Calu3 (cell line): ENCODE results near the gene NOXA1. TPM values are rescaled to one million over a fixed set of nuclear protein-coding genes. Genes with fewer than 3 reads are reported as not detected.
A peak's percentile ranks its signal among the peaks of the same experiment; 100 is the strongest.

Experiments used
- Bru-seq: library from RNA; stranded (reverse); fragments of 400-500 nt; gene quantifications from one replicate; lab custom pipeline; 2021; lab: Mats Ljungman, UMichigan
- BruChase-seq, 2 experiments: library from RNA; stranded (reverse); fragments of 400-500 nt; gene quantifications; one replicate each; lab custom pipeline; 2021; lab: Mats Ljungman, UMichigan
- BruUV-seq: library from RNA; stranded (reverse); fragments of 400-500 nt; replicated peaks from 2 replicates; lab custom pipeline; 2021; lab: Mats Ljungman, UMichigan
- CTCF ChIA-PET: fragments of 300-600 bp; sonication (Branson Sonifier 250); formaldehyde crosslinking; loops from one replicate; lab custom pipeline; 2022; ENCODE audit warnings: antibody characterized with exemption; lab: Charles Lee
- DNase-seq: peaks from one replicate; pipeline ENCODE4 v3.0.0; 2022
- H3K27ac Mint-ChIP-seq: one replicate; pipeline ENCODE4 v1.8.0; 2022; ENCODE audit warnings: mixed read lengths; ENCODE audit not compliant: unreplicated experiment
- H3K27me3 Mint-ChIP-seq: one replicate; pipeline ENCODE4 v1.8.0; 2022; ENCODE audit warnings: mixed read lengths; ENCODE audit not compliant: unreplicated experiment
- H3K36me3 Mint-ChIP-seq: one replicate; pipeline ENCODE4 v1.8.0; 2022; ENCODE audit warnings: mild to moderate bottlenecking, moderate library complexity, mixed read lengths; ENCODE audit not compliant: insufficient read depth, unreplicated experiment
- H3K4me1 Mint-ChIP-seq: one replicate; pipeline ENCODE4 v1.8.0; 2022; ENCODE audit warnings: mild to moderate bottlenecking, low read depth, mixed read lengths; ENCODE audit not compliant: unreplicated experiment
- H3K4me3 Mint-ChIP-seq: one replicate; pipeline ENCODE4 v1.8.0; 2022; ENCODE audit warnings: mild to moderate bottlenecking, low read depth, moderate library complexity, mixed read lengths; ENCODE audit not compliant: unreplicated experiment
- H3K9me3 Mint-ChIP-seq: one replicate; pipeline ENCODE4 v1.8.0; 2022; ENCODE audit warnings: low read depth, mixed read lengths; ENCODE audit not compliant: unreplicated experiment
- intact Hi-C: fragments of 100-400 bp; cut with micrococcal nuclease; formaldehyde crosslinking; loops from one replicate; pipeline ENCODE4 v1.10.0; 2022; ENCODE audit not compliant: unreplicated experiment
- long read RNA-seq: library from polyadenylated mRNA; stranded (forward); transcript quantifications from one replicate; pipeline ENCODE4 v2.0.0, GENCODE V29; 2022
- total RNA-seq: library from RNA; stranded (reverse); gene quantifications from 2 replicates; pipeline ENCODE4 v1.2.3, GENCODE V29; 2022
- TF ChIP-seq, protein P1 (sequence below): fragments of 200-600 bp; IDR thresholded peaks from one replicate; pipeline ENCODE4 v1.8.0; 2022; ENCODE audit warnings: antibody characterized with exemption; ENCODE audit not compliant: unreplicated experiment

Gene NOXA1, protein sequence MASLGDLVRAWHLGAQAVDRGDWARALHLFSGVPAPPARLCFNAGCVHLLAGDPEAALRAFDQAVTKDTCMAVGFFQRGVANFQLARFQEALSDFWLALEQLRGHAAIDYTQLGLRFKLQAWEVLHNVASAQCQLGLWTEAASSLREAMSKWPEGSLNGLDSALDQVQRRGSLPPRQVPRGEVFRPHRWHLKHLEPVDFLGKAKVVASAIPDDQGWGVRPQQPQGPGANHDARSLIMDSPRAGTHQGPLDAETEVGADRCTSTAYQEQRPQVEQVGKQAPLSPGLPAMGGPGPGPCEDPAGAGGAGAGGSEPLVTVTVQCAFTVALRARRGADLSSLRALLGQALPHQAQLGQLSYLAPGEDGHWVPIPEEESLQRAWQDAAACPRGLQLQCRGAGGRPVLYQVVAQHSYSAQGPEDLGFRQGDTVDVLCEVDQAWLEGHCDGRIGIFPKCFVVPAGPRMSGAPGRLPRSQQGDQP
- total RNA-seq: 12.0 and 12.3 TPM in 2 replicates
- Bru-seq, nascent RNA: percentile 59 among the genes with signal in this experiment
- percentile 61 among the genes with signal in this experiment for BruChase-seq, experiment 1, labeled RNA remaining after a 6-hour chase
- BruChase-seq, experiment 2, labeled RNA remaining after a 2-hour chase: percentile 65 among the genes with signal in this experiment
- long read RNA-seq, partial matches to known transcripts: 10 of 31 reads
- long read RNA-seq, other reads (novel, unspliced or antisense): 21 of 31 reads

DNA sequence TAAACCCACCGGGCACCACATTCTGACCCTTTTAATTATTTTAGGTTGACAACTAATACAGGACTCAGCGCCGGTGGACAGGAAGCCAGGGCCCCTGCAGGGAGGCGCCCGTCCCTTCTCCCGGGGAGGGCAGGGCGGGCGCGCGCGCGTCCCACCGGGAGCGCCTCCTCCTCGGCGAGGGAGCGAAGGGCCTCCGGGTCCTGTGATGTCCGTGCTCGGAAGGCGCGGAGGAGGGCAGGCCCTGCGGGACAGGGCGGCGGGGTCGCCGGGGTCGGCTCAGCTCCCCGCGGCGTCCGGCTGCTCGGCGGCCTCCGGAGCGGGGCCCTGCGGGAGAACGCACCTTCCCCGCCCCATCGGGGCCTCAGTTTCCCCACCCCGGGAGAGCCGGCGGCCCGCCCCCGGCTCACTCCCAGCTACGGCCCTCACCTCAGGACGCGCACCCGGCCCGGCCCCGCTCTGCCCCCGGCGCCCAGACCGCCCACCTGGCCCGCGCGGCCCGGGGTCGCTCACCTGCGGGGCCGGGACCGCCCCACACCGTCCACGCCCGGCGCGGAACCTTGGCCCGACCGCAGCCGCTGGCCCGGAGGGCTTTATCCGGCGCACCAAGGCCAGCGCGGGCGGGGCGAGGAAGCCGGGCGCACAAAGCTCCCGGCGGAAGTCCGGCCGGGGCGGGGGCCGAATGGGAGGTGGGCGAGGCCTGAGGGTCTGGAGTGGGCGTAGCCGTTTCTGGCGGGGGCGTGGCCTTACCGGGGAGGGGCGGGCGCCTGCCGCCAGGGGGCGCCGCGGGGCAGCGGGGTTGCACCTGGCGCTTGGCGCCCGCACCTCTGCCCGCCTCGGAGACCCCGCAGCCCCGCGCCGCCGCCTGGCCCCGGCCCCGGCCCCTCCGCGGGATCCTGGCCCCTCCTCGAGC is at the start of gene NOXA1, which contains the start of gene EXD3:
NOXA1 (plus strand) TSS at position 790 of the 910 bp plus-strand sequence. CDS start 137 bp downstream, outside the sequence.
EXD3 (minus strand) TSS at position 559 of the 910 bp plus-strand sequence. CDS start 27,805 bp downstream, outside the sequence.
- Mint-ChIP-seq H3K9me3 (no peaks in the 10 kb centered on the region), H3K4me1 (peaks cover 8% of the 10 kb centered on the region), H3K36me3 (peaks cover 24% of the 10 kb centered on the region), H3K4me3 (peak within 1 kb of the TSS; percentile 69), H3K27ac (peak within 1 kb of the TSS; percentile 36), H3K27me3 (no peaks in the 10 kb centered on the region)
- BruUV-seq: no TSS peak
- CTCF ChIA-PET: interaction anchor here (0.6 to 1.7 kb wide), 15 partner anchors 11 to 443 kb away, joined by 3 to 11 read pairs (median 5); partner anchors contain the start of genes ENTPD8, NSMF and TOR4A
- TF ChIP-seq, protein P1, sequence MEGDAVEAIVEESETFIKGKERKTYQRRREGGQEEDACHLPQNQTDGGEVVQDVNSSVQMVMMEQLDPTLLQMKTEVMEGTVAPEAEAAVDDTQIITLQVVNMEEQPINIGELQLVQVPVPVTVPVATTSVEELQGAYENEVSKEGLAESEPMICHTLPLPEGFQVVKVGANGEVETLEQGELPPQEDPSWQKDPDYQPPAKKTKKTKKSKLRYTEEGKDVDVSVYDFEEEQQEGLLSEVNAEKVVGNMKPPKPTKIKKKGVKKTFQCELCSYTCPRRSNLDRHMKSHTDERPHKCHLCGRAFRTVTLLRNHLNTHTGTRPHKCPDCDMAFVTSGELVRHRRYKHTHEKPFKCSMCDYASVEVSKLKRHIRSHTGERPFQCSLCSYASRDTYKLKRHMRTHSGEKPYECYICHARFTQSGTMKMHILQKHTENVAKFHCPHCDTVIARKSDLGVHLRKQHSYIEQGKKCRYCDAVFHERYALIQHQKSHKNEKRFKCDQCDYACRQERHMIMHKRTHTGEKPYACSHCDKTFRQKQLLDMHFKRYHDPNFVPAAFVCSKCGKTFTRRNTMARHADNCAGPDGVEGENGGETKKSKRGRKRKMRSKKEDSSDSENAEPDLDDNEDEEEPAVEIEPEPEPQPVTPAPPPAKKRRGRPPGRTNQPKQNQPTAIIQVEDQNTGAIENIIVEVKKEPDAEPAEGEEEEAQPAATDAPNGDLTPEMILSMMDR: peak; percentile 42
- DNase-seq: peak; percentile 94
- intact Hi-C loops: no loop called here

DNA sequence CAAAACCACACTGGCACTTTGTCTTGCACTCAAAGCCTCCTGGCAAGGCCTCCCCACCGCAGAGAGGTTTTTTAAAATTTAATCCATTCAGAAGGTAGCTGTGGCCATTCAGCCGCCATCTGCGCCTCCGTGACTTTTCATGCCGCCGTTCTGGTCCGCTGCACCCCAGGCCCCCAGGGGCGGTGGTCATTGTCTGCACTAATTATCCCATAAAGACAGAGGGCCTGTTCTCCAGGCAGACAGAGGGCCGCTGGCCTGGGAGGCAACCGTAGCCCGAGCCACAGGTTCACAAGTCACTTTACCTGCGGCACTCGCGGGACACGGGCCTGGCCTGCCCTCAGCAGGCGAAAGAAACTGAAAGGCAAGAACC is 49.6 kb upstream of the NOXA1 start:
- intact Hi-C loops: no loop called here
- H3K27me3 Mint-ChIP-seq: no peaks in the 10 kb centered on the region
- BruUV-seq: no TSS peak
- H3K36me3 Mint-ChIP-seq: peaks cover 4% of the 10 kb centered on the region
- H3K27ac Mint-ChIP-seq: no peak overlapping the region
- no peaks in the 10 kb centered on the region for H3K4me1 Mint-ChIP-seq
- no peak overlapping the region for H3K4me3 Mint-ChIP-seq
- CTCF ChIA-PET: no interaction called here
- TF ChIP-seq, protein P1: no peak
- DNase-seq: no peak
- H3K9me3 Mint-ChIP-seq: no peaks in the 10 kb centered on the region

DNA sequence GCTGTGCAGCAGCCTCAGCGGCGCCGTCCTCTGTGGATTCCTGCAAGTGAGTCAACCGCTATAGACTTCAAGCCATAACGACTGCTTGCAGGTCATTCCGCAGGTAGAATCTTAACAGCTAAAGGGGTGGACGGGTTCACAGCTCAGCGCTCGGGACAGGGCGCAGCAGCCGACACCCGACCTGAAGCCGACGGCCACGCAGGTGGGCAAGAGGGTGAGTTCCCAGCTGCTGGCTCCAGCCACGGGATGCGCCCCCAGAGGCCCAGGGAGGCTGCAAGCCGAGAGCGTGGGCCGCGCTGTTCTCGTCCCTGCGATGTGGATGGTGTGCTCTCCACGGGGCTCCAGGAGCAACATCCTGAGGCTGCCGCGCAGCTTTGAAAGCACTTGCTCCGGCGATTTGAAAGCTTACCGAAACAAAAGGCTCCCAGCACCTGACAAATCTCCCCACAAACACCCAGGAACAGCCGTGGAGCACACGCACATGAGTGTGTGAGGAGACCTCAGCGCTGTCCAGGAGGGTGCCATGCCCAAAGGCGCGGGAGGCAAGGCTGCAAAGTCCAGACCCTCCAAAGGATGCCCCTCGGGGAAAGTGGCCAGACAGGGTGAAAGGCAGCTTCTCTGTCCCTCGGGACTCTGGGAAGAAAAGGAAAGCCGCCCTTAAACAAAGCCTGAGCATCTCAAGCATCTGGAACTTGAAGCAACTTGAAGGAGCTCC is 48.9 kb upstream of the NOXA1 start:
- Mint-ChIP-seq H3K9me3 (no peaks in the 10 kb centered on the region), H3K4me3 (no peak overlapping the region), H3K4me1 (no peaks in the 10 kb centered on the region), H3K27ac (no peak overlapping the region), H3K27me3 (no peaks in the 10 kb centered on the region), H3K36me3 (peaks cover 5% of the 10 kb centered on the region)
- CTCF ChIA-PET: no interaction called here
- TF ChIP-seq, protein P1: no peak
- intact Hi-C loops: no loop called here
- DNase-seq: no peak
- BruUV-seq: no TSS peak
